GM20431 (cell line): Measurements from ENCODE around the gene DNAJB13.
"Not testable (repeated sequence)": the region's sequence is repeated elsewhere in the genome, so short reads cannot be mapped to it uniquely, and the experiment has no call there.

Experiments
- in situ Hi-C: fragments of 300-500 bp; cut with MseI, MboI; formaldehyde crosslinking; loops from one replicate; pipeline ENCODE4 v1.15.0; 2020; ENCODE audit warnings: low sequenced_read_pairs; ENCODE audit not compliant: unreplicated experiment

The DNAJB13 gene

GRCh38 chr11:73950869-73951710, at the start of gene DNAJB13:
Gene DNAJB13, plus strand, starts transcription at chr11:73951026. Its CDS starts 44 bp downstream, at chr11:73951070.
- in situ Hi-C loops = no loop called here

- in situ Hi-C loops = no loop called here
Measured at GRCh38 chr11:73902303-73902702, 48.5 kb upstream of the DNAJB13 start.

GRCh38 chr11:73907191-73907590, 43.6 kb upstream of the DNAJB13 start:
- in situ Hi-C loops = no loop called here

GRCh38 chr11:73912026-73912425, 38.8 kb upstream of the DNAJB13 start:
- in situ Hi-C loops = no loop called here

GRCh38 chr11:73913472-73913871, 37.4 kb upstream of the DNAJB13 start:
- in situ Hi-C loops = no loop called here

- in situ Hi-C loops = no loop called here
Measured at GRCh38 chr11:73914284-73914683, 36.5 kb upstream of the DNAJB13 start.

GRCh38 chr11:73916435-73916834, 34.4 kb upstream of the DNAJB13 start:
- in situ Hi-C loops = no loop called here

- in situ Hi-C loops = no loop called here
Measured at GRCh38 chr11:73921180-73921579, 29.6 kb upstream of the DNAJB13 start.

- in situ Hi-C loops = no loop called here
Measured at GRCh38 chr11:73929388-73929787, 21.4 kb upstream of the DNAJB13 start.

GRCh38 chr11:73931039-73931645, 19.7 kb upstream of the DNAJB13 start:
- in situ Hi-C loops = no loop called here

GRCh38 chr11:73931951-73932350, 18.9 kb upstream of the DNAJB13 start:
- in situ Hi-C loops = no loop called here

- in situ Hi-C loops = no loop called here
Measured at GRCh38 chr11:73932781-73933180, 18.0 kb upstream of the DNAJB13 start.

- in situ Hi-C loops = not testable (repeated sequence)
Measured at GRCh38 chr11:73936047-73936446, 14.8 kb upstream of the DNAJB13 start.

- in situ Hi-C loops = no loop called here
Measured at GRCh38 chr11:73939096-73939495, 11.7 kb upstream of the DNAJB13 start.

- in situ Hi-C loops = no loop called here
Measured at GRCh38 chr11:73940801-73941570, 9.8 kb upstream of the DNAJB13 start.

- in situ Hi-C loops = no loop called here
Measured at GRCh38 chr11:73942010-73942409, 8.8 kb upstream of the DNAJB13 start.

GRCh38 chr11:73944085-73944484, 6.7 kb upstream of the DNAJB13 start:
- in situ Hi-C loops = no loop called here

- in situ Hi-C loops = no loop called here
Measured at GRCh38 chr11:73944901-73945300, 5.9 kb upstream of the DNAJB13 start.

GRCh38 chr11:73945396-73945795, 5.4 kb upstream of the DNAJB13 start:
- in situ Hi-C loops = no loop called here

- in situ Hi-C loops = no loop called here
Measured at GRCh38 chr11:73946798-73947458, 3.9 kb upstream of the DNAJB13 start.
